Mesendoderm (in vitro differentiated cells): ENCODE measurements around the gene RNLS.

Experiments used
- DNase-seq: peaks from one replicate; pipeline ENCODE4 v3.0.0; 2013
- H2AK5ac ChIP-seq: 2 replicates; pipeline ENCODE4 v1.6.1; 2013; ENCODE audit warnings: low read length, inconsistent platforms
- H2BK120ac ChIP-seq: 2 replicates; pipeline ENCODE4 v1.6.1; 2013; ENCODE audit warnings: low read depth, mild to moderate bottlenecking, low read length, moderate library complexity, mixed read lengths
- H2BK15ac ChIP-seq: replicated peaks from 2 replicates; pipeline ENCODE4 v1.6.1; 2013; ENCODE audit warnings: low read depth, mild to moderate bottlenecking, moderate library complexity
- H2BK5ac ChIP-seq: 2 replicates; pipeline ENCODE4 v1.6.1; 2013; ENCODE audit warnings: low read length, inconsistent platforms
- H3K18ac ChIP-seq: 2 replicates; pipeline ENCODE4 v1.6.1; 2013; ENCODE audit warnings: mild to moderate bottlenecking, low read length, mixed read lengths
- H3K23ac ChIP-seq: one replicate; pipeline ENCODE4 v1.6.1; 2013; ENCODE audit warnings: low read length
- H3K27ac ChIP-seq: 2 replicates; pipeline ENCODE4 v1.5.1; 2013; ENCODE audit warnings: low read depth, mild to moderate bottlenecking, inconsistent platforms, low read length, moderate library complexity
- H3K27me3 ChIP-seq: 2 replicates; pipeline ENCODE4 v1.6.1; 2013; ENCODE audit warnings: low read length, control low read depth, mild to moderate bottlenecking, inconsistent platforms; ENCODE audit not compliant: insufficient read depth, poor library complexity
- H3K36me3 ChIP-seq: 2 replicates; pipeline ENCODE4 v1.6.1; 2013; ENCODE audit warnings: low read length, inconsistent platforms; ENCODE audit not compliant: control insufficient read depth, insufficient read depth
- H3K4ac ChIP-seq: one replicate; pipeline ENCODE4 v1.6.1; 2013; ENCODE audit warnings: low read depth, mild to moderate bottlenecking, low read length, moderate library complexity
- H3K4me1 ChIP-seq: 2 replicates; pipeline ENCODE4 v1.6.1; 2013; ENCODE audit warnings: low read depth, low read length, inconsistent platforms; ENCODE audit not compliant: control insufficient read depth
- H3K4me2 ChIP-seq: 2 replicates; pipeline ENCODE4 v1.6.1; 2013; ENCODE audit warnings: low read length
- H3K4me3 ChIP-seq: 2 replicates; pipeline ENCODE4 v1.5.1; 2013; ENCODE audit warnings: mild to moderate bottlenecking, low read length
- H3K56ac ChIP-seq: one replicate; pipeline ENCODE4 v1.6.1; 2013; ENCODE audit warnings: low read length
- H3K79me1 ChIP-seq: 2 replicates; pipeline ENCODE4 v1.6.1; 2013; ENCODE audit warnings: low read length, inconsistent platforms
- H3K79me2 ChIP-seq: 2 replicates; pipeline ENCODE4 v1.6.1; 2013; ENCODE audit warnings: mild to moderate bottlenecking, low read length; ENCODE audit not compliant: control insufficient read depth, insufficient read depth
- H3K9ac ChIP-seq: 2 replicates; pipeline ENCODE4 v1.6.1; 2013; ENCODE audit warnings: low read length, inconsistent platforms
- H4K5ac ChIP-seq: one replicate; pipeline ENCODE4 v1.6.1; 2013; ENCODE audit warnings: low read length
- H4K8ac ChIP-seq: one replicate; pipeline ENCODE4 v1.6.1; 2013; ENCODE audit warnings: low read depth, mild to moderate bottlenecking, control low read depth, low read length, moderate library complexity
- WGBS: extraction: QIAGEN DNeasy Blood & Tissue Kit; methylation state at CpG from one replicate; pipeline ENCODE4 v1.1.7; 2013; ENCODE audit warnings: low lambda C conversion rate, missing lambda C conversion rate; ENCODE audit not compliant: insufficient coverage; ENCODE audit errors: extremely low coverage; 5-methylcytosine and 5-hydroxymethylcytosine counted together

The RNLS gene

GRCh38 chr10:88594482-88594881 lies 11.4 kb upstream of the RNLS start:
- no peaks in the 10 kb centered on the region for H3K27me3 ChIP-seq
- WGBS = 100% methylated on average over 1 of the region's 1 CpG

GRCh38 chr10:88592906-88593305 lies 9.8 kb upstream of the RNLS start:
- Histone ChIP-seq H3K4me1 (no peaks in the 10 kb centered on the region), H3K4me2 (no peak overlapping the region), H3K36me3 (no peaks in the 10 kb centered on the region), H3K27ac (no peak overlapping the region), H3K4me3 (no peak overlapping the region), H2BK120ac (no peak overlapping the region), H3K9ac (no peak overlapping the region), H2AK5ac (no peak overlapping the region), H3K4ac (no peak overlapping the region), H3K79me1 (no peaks in the 10 kb centered on the region), H3K56ac (no peak overlapping the region), H3K23ac (no peak overlapping the region), H3K27me3 (no peaks in the 10 kb centered on the region), H3K18ac (no peak overlapping the region), H4K5ac (no peak overlapping the region), H2BK15ac (no peak overlapping the region), H2BK5ac (no peak overlapping the region), H4K8ac (no peak overlapping the region), H3K79me2 (no peaks in the 10 kb centered on the region)
- no peak for DNase-seq
- no CpG with 5 or more reads among the region's 2 CpGs for WGBS

More at GRCh38 chr10:88594482-88594881, 11.4 kb upstream of the RNLS start:
- H3K36me3 ChIP-seq = no peaks in the 10 kb centered on the region
- H2BK15ac ChIP-seq = no peak overlapping the region
- no peak overlapping the region for H3K4me3 ChIP-seq
- H4K8ac ChIP-seq = no peak overlapping the region
- H3K23ac ChIP-seq = no peak overlapping the region
- H3K18ac ChIP-seq = no peak overlapping the region
- H3K4me1 ChIP-seq = no peaks in the 10 kb centered on the region
- no peak overlapping the region for H3K4ac ChIP-seq
- H3K4me2 ChIP-seq = no peak overlapping the region
- H3K79me2 ChIP-seq = no peaks in the 10 kb centered on the region
- no peak overlapping the region for H4K5ac ChIP-seq
- H3K9ac ChIP-seq = no peak overlapping the region
- no peak overlapping the region for H3K27ac ChIP-seq
- H2AK5ac ChIP-seq = no peak overlapping the region
- H3K79me1 ChIP-seq = no peaks in the 10 kb centered on the region
- H2BK120ac ChIP-seq = no peak overlapping the region
- no peak for DNase-seq
- H2BK5ac ChIP-seq = no peak overlapping the region
- no peak overlapping the region for H3K56ac ChIP-seq

GRCh38 chr10:88592381-88592780 lies 9.3 kb upstream of the RNLS start:
- Histone ChIP-seq H2BK5ac (no peak overlapping the region), H3K23ac (no peak overlapping the region), H3K79me1 (no peaks in the 10 kb centered on the region), H3K18ac (no peak overlapping the region), H2BK15ac (no peak overlapping the region), H3K56ac (no peak overlapping the region), H3K4me3 (no peak overlapping the region), H3K4me2 (no peak overlapping the region), H2BK120ac (no peak overlapping the region), H3K9ac (no peak overlapping the region), H3K27ac (no peak overlapping the region), H2AK5ac (no peak overlapping the region), H4K8ac (no peak overlapping the region), H3K4ac (no peak overlapping the region), H3K36me3 (no peaks in the 10 kb centered on the region), H3K79me2 (no peaks in the 10 kb centered on the region), H3K27me3 (no peaks in the 10 kb centered on the region), H4K5ac (no peak overlapping the region), H3K4me1 (no peaks in the 10 kb centered on the region)
- no CpG with 5 or more reads among the region's 1 CpG for WGBS
- DNase-seq = peak; percentile 42

GRCh38 chr10:88586462-88586861 lies 3.3 kb upstream of the RNLS start, which contains the start of gene LIPJ:
LIPJ (plus strand) TSS chr10:88586762; CDS start chr10:88590688, 3,926 bp downstream.
- H3K27ac ChIP-seq = no peak within 1 kb of the TSS

GRCh38 chr10:88583584-88583957 lies 453 bp upstream of the RNLS start:
- no peak for DNase-seq
- Histone ChIP-seq H3K9ac (peak overlapping the region; percentile 83), H3K79me2 (no peaks in the 10 kb centered on the region), H2BK5ac (no peak overlapping the region), H3K79me1 (no peaks in the 10 kb centered on the region), H3K4me1 (no peaks in the 10 kb centered on the region), H4K8ac (peak overlapping the region; percentile 41), H2BK120ac (no peak overlapping the region), H3K27me3 (no peaks in the 10 kb centered on the region), H3K27ac (no peak overlapping the region), H3K4me3 (peak overlapping the region; percentile 26), H4K5ac (no peak overlapping the region), H3K18ac (no peak overlapping the region), H3K23ac (no peak overlapping the region), H2BK15ac (no peak overlapping the region), H3K36me3 (no peaks in the 10 kb centered on the region), H3K56ac (peak overlapping the region; percentile 92), H2AK5ac (no peak overlapping the region), H3K4me2 (peak overlapping the region; percentile 70), H3K4ac (no peak overlapping the region)
- WGBS = no CpG with 5 or more reads among the region's 7 CpGs

More at GRCh38 chr10:88586462-88586861, 3.3 kb upstream of the RNLS start, which contains the start of gene LIPJ:
- no peak within 1 kb of the TSS for H2BK5ac ChIP-seq
- H3K79me1 ChIP-seq = no peaks in the 10 kb centered on the region
- H3K18ac ChIP-seq = no peak within 1 kb of the TSS
- H2BK15ac ChIP-seq = no peak within 1 kb of the TSS
- H2AK5ac ChIP-seq = no peak within 1 kb of the TSS
- no peak within 1 kb of the TSS for H2BK120ac ChIP-seq
- H3K4me1 ChIP-seq = no peaks in the 10 kb centered on the region
- no peaks in the 10 kb centered on the region for H3K36me3 ChIP-seq
- H3K23ac ChIP-seq = no peak within 1 kb of the TSS
- WGBS = no CpG with 5 or more reads among the region's 2 CpGs
- no peaks in the 10 kb centered on the region for H3K79me2 ChIP-seq
- no peak for DNase-seq
- H3K4me2 ChIP-seq = no peak within 1 kb of the TSS
- H3K9ac ChIP-seq = no peak within 1 kb of the TSS
- no peak within 1 kb of the TSS for H3K4me3 ChIP-seq
- no peak within 1 kb of the TSS for H3K56ac ChIP-seq
- H4K8ac ChIP-seq = no peak within 1 kb of the TSS
- H3K27me3 ChIP-seq = no peaks in the 10 kb centered on the region
- no peak within 1 kb of the TSS for H4K5ac ChIP-seq
- H3K4ac ChIP-seq = no peak within 1 kb of the TSS

DNA sequence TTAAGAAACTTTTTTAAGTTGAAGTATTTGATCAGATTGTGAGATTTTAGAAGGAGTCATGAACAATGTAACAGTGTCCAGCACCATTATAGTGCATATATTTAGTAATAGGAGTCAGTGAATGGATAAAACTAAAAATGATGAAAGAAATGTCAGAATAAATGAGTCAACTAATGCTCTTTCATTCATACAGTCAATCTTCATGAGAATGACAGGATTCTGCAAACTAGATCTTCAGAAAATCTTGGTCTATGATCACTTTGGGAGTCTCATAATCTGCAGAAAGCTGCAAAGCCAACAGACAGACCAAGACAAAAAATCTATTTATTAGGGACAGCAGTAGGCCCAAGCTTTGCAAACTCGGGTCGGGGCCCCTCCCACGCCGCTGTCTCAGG lies 710 bp downstream of the RNLS start:
- H3K23ac ChIP-seq = no peak overlapping the region
- peak overlapping the region; percentile 88 for H3K18ac ChIP-seq
- peak overlapping the region; percentile 17 for H3K4me2 ChIP-seq
- no peaks in the 10 kb centered on the region for H3K4me1 ChIP-seq
- H3K9ac ChIP-seq = no peak overlapping the region
- DNase-seq = no peak
- H3K36me3 ChIP-seq = no peaks in the 10 kb centered on the region
- H3K4me3 ChIP-seq = no peak overlapping the region
- no peak overlapping the region for H3K4ac ChIP-seq
- no peak overlapping the region for H3K27ac ChIP-seq
- H3K27me3 ChIP-seq = no peaks in the 10 kb centered on the region
- H3K79me2 ChIP-seq = no peaks in the 10 kb centered on the region
- H3K79me1 ChIP-seq = no peaks in the 10 kb centered on the region
- H2BK5ac ChIP-seq = no peak overlapping the region
- whole genome bisulfite sequencing = no CpG with 5 or more reads among the region's 4 CpGs
- H3K56ac ChIP-seq = no peak overlapping the region
- H4K5ac ChIP-seq = no peak overlapping the region
- H4K8ac ChIP-seq = peak overlapping the region; percentile 57
- H2BK15ac ChIP-seq = peak overlapping the region; percentile 86
- peak overlapping the region; percentile 66 for H2BK120ac ChIP-seq
- H2AK5ac ChIP-seq = no peak overlapping the region
